ENCODE measurements around the gene EXOG.

EXOG gene

DNA sequence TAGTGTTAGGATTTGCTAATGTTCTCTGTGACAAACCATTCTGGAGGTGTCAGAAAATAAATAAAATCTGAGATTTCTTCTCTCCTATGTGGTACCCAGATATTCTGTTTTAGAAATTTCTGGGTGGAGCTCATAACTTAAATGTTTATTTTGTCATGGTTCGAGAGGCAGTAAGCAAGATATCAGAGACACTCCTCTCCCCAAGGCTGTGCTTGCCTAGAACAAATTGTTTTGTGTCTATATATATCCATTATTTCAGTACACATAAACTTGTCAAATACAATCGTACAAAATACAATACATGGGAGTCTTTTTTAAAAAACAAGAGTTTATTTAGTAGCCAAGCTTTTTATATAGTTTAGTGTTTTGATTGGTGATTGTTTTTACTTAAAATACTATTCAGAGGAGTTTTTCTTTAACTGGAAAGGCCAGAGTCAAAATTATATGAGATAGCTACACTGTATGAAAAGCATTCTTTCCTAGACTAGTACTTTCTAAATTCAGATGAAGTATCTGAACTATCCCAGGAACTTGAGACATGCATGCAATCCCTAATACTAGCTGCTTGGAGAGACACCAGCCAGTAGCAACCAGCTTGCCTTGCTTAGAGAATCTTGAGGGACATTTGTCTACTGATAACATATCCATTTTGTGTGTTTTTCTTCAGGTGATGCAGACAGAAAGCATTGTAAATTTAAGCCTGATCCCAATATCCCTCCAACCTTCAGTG, 4.7 kb downstream of the EXOG start:
- in situ Hi-C loops (cut with HindIII; ENCODE audit: low sequenced_read_pairs) = loop anchor here (5.0 kb wide), 1 partner anchor 56 kb away; no protein-coding TSS in a partner anchor

DNA sequence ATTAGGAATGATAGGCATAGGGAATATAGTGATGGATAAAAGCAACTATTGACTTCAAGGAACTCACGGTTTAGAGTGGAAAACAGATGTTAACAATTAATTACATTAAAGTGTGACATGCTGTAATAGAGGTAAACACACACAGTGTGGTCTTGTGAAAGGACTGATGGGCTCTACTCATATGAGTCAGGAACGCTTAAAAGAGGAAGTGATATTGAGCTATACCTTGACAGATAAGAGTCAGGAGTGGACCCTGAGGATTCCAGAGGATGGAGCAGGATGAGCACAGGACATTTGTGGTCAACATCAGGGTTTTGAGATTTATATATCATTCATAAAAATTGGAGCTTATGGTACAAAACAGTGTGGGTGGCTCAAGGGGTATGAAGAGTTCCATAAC, 11.0 kb downstream of the EXOG start:
- in situ Hi-C loops (cut with HindIII; ENCODE audit: low sequenced_read_pairs) = no loop called here

DNA sequence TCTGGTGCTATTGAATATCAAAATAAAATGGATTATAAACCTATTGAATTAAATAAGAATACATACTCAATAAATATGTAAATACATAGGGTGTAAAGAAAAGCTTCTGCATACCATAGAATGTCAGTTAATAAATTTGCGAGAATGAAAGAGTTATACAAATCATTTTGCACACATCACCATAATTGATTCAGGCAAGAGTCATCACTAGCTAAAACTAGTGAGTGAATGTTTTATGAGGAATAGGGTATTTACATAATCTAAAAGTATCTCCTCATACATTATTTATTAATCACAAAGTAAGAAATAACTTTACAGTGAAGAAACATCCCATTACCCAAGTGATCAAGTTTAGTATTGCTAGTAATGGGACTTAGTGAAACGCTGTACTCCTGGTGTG, 13.6 kb downstream of the EXOG start:
- in situ Hi-C loops (cut with HindIII; ENCODE audit: low sequenced_read_pairs) = no loop called here

DNA sequence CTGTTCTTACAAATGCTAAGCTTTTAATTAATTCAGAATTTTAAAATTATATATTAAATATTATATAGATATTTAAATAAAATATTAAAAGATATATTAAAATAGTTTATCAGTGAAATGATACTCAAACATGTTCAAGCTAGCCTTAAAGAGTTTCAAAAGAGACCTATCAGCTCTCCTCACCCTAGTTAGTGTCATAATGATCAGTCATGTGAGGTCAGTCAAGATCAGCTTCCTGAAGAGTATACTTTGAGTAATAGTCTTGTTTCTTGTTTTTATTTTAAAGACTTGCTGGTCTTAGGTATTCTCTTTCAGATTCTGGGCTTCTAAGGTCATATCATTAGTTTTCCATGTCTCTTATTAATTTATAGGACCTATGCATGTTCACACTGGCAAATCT, 14.5 kb downstream of the EXOG start:
- in situ Hi-C loops (cut with HindIII; ENCODE audit: low sequenced_read_pairs) = no loop called here

DNA sequence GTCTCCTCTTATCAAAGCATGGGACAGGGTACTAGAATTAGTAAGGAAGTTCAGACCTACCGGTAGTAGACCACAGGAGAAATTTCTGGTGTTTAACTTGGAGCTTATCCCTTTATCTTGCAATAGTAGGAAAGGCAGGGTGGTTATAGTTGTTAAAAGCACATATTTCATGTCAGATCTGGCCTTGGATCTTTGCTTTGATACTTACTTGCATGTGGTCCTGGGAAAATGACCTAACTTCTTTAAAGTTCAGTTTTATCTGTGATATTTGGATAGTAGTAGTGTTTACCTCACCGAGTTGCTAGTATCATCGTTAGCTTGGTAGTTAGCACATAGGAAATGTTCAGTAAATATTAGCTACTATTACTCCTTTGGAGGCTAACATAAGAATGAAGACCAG, 15.4 kb downstream of the EXOG start:
- in situ Hi-C loops (cut with HindIII; ENCODE audit: low sequenced_read_pairs) = no loop called here

DNA sequence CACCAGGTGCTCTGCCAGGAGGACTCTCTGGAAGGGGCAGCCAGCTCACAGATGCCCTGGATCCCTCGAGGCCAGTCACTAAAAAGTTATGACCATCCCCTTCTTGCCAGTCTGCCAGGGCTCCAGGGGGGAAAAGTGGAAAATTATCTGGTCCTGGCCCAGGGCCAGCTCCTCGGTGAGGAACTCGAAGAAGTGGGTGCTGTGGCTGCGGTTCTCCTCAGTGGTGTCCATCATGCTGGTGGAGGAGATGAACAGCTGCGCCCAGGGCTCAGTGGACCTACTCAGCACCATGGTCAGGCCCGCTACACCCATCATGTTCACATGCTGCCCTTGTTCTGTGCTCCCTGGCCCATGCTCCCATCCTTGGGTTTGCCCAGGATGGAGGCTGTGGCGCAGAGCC, 19.2 kb downstream of the EXOG start:
- in situ Hi-C loops (cut with HindIII; ENCODE audit: low sequenced_read_pairs) = loop anchor here (5.0 kb wide), 2 partner anchors 82 to 137 kb away; no protein-coding TSS in a partner anchor

DNA sequence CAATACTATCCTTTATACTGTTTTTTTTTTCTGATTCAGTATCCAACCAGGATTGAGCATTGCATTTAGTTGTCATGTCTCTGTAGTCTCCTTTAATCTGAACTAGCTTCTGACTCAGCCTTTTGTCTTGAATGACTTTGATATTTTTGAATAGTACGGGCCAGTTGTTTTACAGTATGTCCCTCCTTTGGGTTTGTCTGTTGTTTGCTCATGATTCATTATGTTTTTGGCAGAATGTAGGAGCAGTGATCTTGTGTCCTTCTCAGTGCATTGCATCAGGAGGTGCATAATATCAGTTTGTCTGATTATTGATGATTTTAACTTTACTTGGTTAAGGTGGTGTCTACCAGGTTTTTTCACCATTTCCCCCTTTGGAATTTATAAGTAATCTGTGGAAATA, 20.5 kb downstream of the EXOG start:
- in situ Hi-C loops (cut with HindIII; ENCODE audit: low sequenced_read_pairs) = loop anchor here (5.0 kb wide), 2 partner anchors 81 to 136 kb away; no protein-coding TSS in a partner anchor

DNA sequence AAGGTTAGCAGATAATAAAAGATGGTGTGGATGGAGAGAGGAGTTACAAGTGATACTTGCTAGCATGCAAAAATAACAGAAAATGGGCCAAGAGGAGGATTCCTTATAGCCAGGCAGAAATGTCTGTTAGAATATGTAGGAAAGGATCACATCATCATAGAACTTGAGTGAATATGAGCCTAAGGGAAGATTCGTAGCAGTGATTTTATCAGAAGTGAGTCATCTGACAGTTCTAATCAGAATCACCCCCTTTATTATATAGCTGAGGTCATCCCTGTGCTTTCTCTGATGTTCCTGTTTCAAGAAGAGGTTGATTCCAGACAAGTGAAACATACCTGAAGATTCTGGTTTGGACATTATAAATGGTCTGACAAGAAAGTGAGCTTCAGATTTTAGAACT, 22.9 kb downstream of the EXOG start:
- in situ Hi-C loops (cut with HindIII; ENCODE audit: low sequenced_read_pairs) = loop anchor here (5.0 kb wide), 2 partner anchors 78 to 133 kb away; no protein-coding TSS in a partner anchor

DNA sequence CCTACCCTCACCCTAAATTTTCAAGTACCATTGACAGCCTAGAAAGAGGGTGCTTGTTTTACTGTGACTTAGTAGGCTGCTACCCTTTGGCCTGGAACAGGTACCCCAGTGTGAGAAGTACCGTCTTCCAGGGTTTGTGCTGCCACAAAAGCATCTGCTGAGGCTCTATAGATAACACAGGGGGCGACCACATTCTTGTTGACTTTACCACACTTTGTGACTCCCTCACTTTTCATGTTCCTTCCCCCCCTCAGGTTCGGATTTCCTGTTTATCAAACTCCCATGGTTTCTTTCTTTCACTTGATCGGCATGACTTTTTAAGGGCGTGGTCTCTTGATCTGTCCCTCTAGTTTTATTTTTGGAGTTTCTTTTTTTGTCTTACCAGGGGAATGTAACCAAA, 23.5 kb downstream of the EXOG start:
- in situ Hi-C loops (cut with HindIII; ENCODE audit: low sequenced_read_pairs) = loop anchor here (5.0 kb wide), 2 partner anchors 78 to 133 kb away; no protein-coding TSS in a partner anchor

DNA sequence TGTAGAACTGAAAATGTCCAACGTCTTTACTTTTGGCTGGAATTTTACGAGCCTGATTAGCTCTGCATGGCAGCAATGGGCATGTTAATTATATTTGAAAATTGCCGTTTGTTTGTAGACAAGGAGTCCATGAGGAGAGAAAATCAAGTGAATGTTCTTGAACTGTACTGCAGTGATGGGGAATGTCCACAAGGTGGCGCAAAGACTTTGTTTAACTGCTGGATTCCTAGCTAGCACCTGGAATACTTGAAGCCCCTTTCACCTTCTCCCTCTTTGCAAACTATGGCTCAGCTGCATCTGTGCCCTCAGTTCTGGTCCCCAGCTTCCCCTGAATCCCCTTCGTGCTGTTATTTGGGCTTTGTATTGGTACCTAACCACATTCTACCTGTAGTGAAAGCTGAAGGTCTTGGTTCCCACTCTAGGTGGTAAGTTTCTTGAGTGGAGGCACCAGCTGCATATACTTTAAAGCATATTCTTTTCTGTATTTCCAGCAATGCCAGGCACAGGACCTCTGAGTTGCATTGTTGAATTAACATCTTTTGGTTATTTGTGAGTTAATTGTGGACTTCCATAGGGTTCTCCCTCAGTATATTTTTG, 25.3 kb downstream of the EXOG start:
- in situ Hi-C loops (cut with HindIII; ENCODE audit: low sequenced_read_pairs) = no loop called here

DNA sequence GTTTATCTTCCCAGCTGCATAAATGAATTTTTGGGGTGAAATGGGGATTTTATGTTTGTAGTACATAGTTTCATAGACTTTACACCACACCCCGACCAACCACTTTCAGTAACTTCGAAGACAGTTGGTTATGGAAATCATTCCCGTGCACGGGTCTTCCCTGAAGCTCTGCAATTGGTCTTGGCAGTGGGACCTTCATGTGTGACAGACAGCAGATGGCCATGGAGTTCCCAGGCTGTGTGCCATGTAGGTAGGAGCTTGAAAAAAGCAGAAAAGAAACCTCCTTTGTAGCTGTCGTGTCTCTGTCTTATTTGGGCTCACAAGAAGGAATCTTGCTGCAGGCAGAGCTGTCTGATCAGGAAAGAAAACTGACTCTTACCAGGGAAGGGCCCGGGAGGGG, 25.9 kb downstream of the EXOG start:
- in situ Hi-C loops (cut with HindIII; ENCODE audit: low sequenced_read_pairs) = no loop called here

DNA sequence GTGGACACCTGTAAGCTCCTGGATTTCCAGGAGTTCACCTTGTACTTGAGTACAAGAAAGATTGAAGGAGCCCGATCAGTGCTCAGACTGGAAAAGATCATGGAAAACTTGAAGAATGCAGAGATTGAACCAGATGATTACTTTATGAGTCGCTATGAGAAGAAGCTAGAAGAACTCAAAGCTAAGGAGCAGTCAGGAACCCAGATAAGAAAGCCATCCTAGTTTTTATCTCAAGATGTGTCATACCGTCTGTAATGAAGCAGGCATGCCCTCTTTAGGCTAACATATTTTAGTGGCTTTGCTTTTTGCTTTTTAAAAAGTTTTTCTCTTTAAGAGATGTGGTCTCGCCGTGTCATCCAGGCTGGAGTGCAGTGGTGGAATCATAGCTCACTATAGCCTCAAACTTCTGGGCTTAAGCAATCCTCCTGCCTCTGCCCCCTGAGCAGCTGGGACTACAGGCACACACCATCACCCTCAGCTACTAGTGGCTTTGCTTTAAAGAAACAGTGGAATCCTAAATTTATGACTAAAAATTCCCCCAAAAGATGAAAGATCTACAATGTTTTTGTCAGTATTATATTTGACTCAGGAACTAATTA, 28.1 kb downstream of the EXOG start:
- in situ Hi-C loops (cut with HindIII; ENCODE audit: low sequenced_read_pairs) = no loop called here

DNA sequence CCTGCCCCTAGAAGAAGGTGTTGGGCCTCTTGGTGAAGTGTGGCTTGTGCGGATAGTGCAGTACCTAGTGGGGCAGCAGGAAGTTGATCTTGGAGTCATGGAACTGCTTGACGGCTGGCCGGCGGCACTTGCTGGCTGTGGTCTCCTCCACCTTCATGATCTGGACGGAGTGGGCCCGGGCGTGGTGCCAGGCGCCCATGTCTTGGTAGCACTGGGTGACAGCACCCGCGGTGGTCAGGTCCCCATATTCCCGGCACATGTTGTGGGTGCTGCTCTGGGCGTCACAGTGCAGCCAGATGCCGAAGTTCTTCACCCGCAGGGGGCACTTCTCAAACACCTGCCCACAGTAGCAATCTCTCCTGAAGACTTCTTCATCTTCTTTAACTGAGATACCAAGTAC, 30.7 kb downstream of the EXOG start:
- in situ Hi-C loops (cut with HindIII; ENCODE audit: low sequenced_read_pairs) = no loop called here

DNA sequence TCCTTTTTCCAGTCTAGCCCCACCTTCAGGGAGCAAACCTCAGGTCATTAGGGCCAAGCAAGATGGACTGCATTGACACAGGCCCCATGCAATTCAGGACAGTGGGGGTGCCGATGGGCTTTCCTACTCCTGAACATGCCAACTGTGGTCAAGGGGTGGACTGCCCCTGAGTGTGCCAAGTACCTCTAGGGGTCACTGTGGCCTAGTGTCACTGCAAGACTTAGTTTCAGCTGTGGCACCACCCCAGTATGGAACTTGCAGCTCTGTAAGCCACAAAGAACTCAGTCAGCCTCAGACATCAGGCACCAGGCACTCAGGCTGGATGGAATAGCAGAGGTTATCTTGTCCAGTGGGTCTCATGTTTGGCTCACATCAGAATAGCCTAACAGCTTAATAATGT, 32.3 kb downstream of the EXOG start:
- in situ Hi-C loops (cut with HindIII; ENCODE audit: low sequenced_read_pairs) = no loop called here

DNA sequence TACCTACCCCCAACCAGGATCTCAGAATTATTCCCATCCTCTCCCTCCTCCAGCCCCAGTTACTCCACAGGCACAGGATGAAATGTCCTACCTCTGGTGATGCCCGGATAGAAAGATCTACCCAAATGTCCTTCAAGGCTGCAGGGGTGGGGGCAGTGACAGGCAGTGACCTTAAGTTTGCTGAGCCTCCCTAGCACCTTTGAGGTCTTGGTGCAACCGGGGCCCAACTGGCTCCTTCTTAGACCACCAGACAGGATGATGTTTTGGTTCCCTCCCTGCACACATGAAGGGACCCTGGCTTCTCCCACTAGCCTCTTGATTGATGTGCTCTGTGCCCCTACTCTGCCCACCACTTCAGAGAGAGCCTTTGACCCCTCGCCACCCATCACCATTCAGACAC, 36.4 kb downstream of the EXOG start:
- in situ Hi-C loops (cut with HindIII; ENCODE audit: low sequenced_read_pairs) = no loop called here

DNA sequence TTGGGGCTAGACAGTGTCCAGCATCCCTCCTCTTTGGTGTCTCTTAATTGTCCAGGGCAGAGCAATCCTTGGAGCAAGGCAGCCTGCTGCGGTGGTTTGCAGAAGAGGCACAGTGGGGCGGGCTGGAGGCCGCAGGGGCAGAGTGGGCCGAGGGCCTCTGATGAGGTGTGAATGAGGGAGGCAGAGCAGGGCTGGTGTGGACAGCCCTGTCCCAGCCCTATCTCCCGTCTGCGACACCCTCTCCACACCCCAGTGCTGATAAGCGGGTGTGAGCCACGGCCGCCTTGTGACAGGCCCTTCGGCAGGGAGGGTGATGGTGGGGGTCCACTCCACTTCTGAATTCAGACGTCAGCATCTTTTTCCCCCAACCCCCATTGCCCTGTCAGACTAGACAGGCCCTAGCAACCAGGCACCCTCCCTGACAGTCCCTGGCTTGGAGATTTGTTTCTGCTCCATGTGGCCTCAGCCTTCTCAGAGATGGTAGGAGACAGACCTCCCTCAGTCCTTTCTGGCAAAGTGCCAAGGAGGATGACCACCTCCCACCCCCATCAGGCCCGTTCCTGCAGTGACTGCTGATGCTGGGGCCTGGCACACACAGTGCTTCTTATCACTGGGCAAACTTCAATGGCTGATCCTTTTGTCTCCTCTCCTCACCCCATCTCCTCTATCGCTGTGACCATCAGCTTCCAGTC, 37.3 kb downstream of the EXOG start:
- in situ Hi-C loops (cut with HindIII; ENCODE audit: low sequenced_read_pairs) = no loop called here

DNA sequence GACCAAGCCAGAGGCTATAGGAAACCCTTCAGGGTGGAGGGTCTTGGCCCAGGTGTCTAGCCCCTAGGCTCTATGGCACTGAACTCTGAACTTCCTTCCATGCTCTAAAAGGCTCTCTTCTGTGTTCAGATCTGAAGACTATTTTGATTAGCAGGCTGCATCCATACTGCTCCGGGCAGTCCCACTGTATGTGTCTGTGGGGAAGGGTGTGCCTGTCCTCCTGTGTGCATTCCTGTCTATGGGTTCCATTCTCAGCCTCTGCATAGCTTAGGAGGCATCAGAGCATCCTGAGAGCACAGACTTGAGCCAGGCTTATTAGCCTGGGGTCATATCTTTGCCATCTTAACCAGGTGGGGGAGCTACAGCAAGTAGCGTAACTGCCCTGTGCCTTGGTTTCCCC, 38.0 kb downstream of the EXOG start:
- in situ Hi-C loops (cut with HindIII; ENCODE audit: low sequenced_read_pairs) = no loop called here

DNA sequence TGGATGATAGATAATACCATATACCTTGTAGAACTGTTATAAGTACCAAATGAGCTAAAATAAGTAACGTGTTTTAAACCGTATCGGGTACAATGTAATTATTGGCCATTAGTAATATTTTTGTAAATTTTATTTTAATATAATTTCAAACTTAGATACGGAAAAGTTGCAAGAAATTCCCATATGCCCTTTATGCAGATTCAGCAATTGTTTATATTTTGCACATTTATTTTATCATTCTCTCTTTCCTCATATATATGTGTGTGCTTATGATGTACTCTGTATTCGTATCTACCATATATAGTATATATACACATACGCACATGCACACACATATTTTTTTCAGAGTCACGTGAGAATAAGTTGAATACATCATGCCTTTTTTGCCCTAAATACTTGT, 38.5 kb downstream of the EXOG start:
- in situ Hi-C loops (cut with HindIII; ENCODE audit: low sequenced_read_pairs) = no loop called here

DNA sequence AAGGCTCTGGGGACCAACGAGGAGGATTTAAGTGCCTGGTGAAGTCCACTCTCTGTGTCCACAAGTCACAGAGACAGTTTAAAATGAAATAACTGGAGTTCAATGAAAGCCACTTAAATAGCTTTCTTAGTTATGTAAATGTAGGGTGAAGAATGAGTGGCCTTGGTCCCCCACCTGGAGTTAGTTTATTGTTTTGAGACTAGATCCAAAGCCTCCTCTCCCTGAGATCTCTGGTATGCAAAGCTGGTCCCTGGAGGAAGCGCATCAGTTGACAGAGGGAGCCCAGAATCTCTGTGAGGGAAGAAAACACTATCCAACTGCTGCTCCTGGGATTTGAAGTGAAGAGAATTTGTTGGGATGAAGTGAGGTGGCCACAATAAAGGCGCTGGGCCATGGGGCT, 40.5 kb downstream of the EXOG start:
- in situ Hi-C loops (cut with HindIII; ENCODE audit: low sequenced_read_pairs) = no loop called here

DNA sequence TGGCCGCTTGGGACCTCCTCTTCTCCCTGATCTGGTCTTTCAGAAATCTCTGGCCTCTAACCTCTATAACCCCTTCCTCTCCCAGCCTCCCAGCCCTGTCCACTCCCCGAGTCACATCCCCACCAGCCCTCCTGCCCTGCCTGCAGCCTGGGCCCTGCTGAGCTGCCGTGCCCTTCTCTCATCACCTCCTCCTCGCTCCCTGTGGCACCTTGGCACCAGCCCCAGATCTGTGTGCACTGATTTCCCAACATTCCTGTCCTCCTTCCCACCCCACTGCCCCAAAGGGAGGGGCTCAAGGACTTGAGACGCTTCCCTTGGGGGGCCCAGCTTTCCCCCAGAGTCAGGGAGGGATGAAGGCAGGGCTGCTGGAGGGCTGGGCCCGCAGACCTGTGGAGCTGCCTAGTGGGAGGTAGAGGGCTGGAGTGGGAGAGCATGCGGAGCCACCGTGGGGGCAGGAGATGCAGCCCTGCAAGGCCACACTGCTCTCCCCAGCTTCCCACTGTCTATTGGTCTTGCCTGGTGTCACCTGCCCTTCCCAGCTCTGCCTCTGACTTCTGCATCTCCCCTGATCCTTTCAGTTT, 42.7 kb downstream of the EXOG start:
- in situ Hi-C loops (cut with HindIII; ENCODE audit: low sequenced_read_pairs) = no loop called here

DNA sequence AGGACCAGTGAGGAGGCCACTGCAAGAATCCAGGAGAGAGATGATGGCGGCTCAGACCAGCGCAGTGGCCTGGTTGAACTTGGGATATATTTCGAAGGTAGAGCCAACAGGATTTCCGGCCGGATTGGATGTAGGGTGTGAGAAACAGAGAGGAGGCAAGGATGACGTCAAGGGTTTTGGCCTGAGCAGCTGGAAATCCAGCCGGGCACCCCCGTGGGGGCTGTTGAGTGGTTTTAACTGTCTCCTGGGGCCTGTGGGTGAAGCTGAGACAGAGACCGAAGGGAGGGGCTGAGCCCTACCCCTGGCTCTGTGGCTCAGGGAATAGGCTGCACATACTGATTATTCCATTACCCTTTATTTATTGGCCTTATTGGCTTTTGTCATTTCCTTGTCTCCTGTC, 45.7 kb downstream of the EXOG start:
- in situ Hi-C loops (cut with HindIII; ENCODE audit: low sequenced_read_pairs) = no loop called here

Data from endothelial cell of hepatic sinusoid (primary cell).